22Rv1 (cell line): ENCODE measurements around the gene SH3PXD2A.

Source experiments
- CTCF ChIP-seq: fragments of 450-650 bp; IDR thresholded peaks from 2 replicates; pipeline ENCODE4 v1.5.1; 2017; ENCODE audit warnings: mild to moderate bottlenecking
- ZFX ChIP-seq: fragments of 450-650 bp; IDR thresholded peaks from 2 replicates; pipeline ENCODE4 v1.6.1; 2017; ENCODE audit warnings: antibody characterized with exemption, borderline replicate concordance

- no peak for TF ChIP-seq CTCF
- no peak for TF ChIP-seq ZFX
These were observed 242.7 kb downstream of the SH3PXD2A start for GRCh38 chr10:103612462-103613365.
